Endothelial cell of umbilical vein (primary cell): ENCODE measurements around the gene NKX1-2. TPM values are rescaled to one million over a fixed set of nuclear protein-coding genes. Genes with fewer than 3 reads are reported as not detected.

Experiments
- BruUV-seq: library from RNA; stranded (reverse); fragments of 400-500 nt; replicated peaks from 2 replicates; lab custom pipeline; 2021; lab: Mats Ljungman, UMichigan
- CTCF ChIA-PET: fragments of 300-600, 350-600 bp; sonication (Branson Sonifier 250); formaldehyde crosslinking; loops from one replicate; lab custom pipeline; 2021; ENCODE audit warnings: antibody characterized with exemption, inconsistent platforms; lab: Charles Lee
- POLR2A ChIA-PET: fragments of 300-600, 350-600 bp; sonication (Branson Sonifier 250); formaldehyde crosslinking; loops from one replicate; lab custom pipeline; 2021; ENCODE audit warnings: antibody characterized with exemption, inconsistent platforms; lab: Charles Lee
- DNase-seq: peaks from one replicate; pipeline ENCODE4 v3.0.0-alpha.2; 2011; ENCODE audit warnings: low read depth, low spot score
- FAIRE-seq: peaks from 2 replicates; lab custom pipeline; 2011; peaks lifted over from hg19 to GRCh38; lab: Jason Lieb, UNC
- H2AFZ ChIP-seq: 2 replicates; pipeline ENCODE4 v1.6.0; 2012; ENCODE audit warnings: low read depth, low read length, control low read depth, inconsistent platforms
- H3K27ac ChIP-seq: 2 replicates; pipeline ENCODE4 v1.5.1; 2011; ENCODE audit warnings: low read depth, mild to moderate bottlenecking, control low read depth, low read length, moderate library complexity; ENCODE audit not compliant: insufficient read depth
- H3K27me3 ChIP-seq, 2 experiments: 2 replicates each; pipeline versions ENCODE4 v1.6.0 to v1.6.1; 2011; ENCODE audit warnings: low read length in 2 of 2, mixed read lengths in 1 of 2; ENCODE audit not compliant: control insufficient read depth in 2 of 2, insufficient read depth in 2 of 2
- H3K36me3 ChIP-seq, 2 experiments: 2 replicates in 1 of 2; 3 replicates in 1 of 2; pipeline ENCODE4 v1.5.1; 2011; ENCODE audit warnings: low read length in 2 of 2, mild to moderate bottlenecking in 1 of 2, moderate library complexity in 1 of 2; ENCODE audit not compliant: control insufficient read depth in 2 of 2, insufficient read depth in 2 of 2; ENCODE audit errors: extremely low read depth in 1 of 2
- H3K4me1 ChIP-seq: 3 replicates; pipeline ENCODE4 v1.5.1; 2011; ENCODE audit warnings: mild to moderate bottlenecking, low read length; ENCODE audit not compliant: control insufficient read depth, insufficient read depth; ENCODE audit errors: extremely low read depth
- H3K4me2 ChIP-seq: 2 replicates; pipeline ENCODE4 v1.6.1; 2011; ENCODE audit warnings: low read length, control low read depth, mixed read lengths; ENCODE audit not compliant: insufficient read depth
- H3K4me3 ChIP-seq, 3 experiments: fragments of 200-600 bp in 1 of 3; sonication (generic), shearing (Covaris generic) in 1 of 3; replicated peaks in 1 of 3; 2 replicates each; pipeline ENCODE4 v1.5.1; 2011 to 2016; ENCODE audit warnings: control low read depth in 3 of 3, low read length in 3 of 3, mild to moderate bottlenecking in 2 of 3, inconsistent platforms in 1 of 3, low read depth in 1 of 3, moderate library complexity in 1 of 3; ENCODE audit not compliant: insufficient read depth in 1 of 3
- H3K79me2 ChIP-seq: 2 replicates; pipeline ENCODE4 v1.6.0; 2012; ENCODE audit warnings: low read length, inconsistent platforms; ENCODE audit not compliant: control insufficient read depth, insufficient read depth
- H3K9ac ChIP-seq: replicated peaks from 2 replicates; pipeline ENCODE3; 2011; ENCODE audit warnings: low read length, control low read depth; ENCODE audit not compliant: insufficient read depth; ENCODE audit errors: extremely low read depth
- H3K9me1 ChIP-seq: replicated peaks from 3 replicates; pipeline ENCODE4 v1.6.0; 2011; ENCODE audit warnings: mild to moderate bottlenecking, low read length; ENCODE audit not compliant: control insufficient read depth, insufficient read depth; ENCODE audit errors: extremely low read depth
- H3K9me3 ChIP-seq: replicated peaks from 2 replicates; pipeline ENCODE4 v1.5.1; 2012; ENCODE audit warnings: low read length, inconsistent platforms; ENCODE audit not compliant: control insufficient read depth, insufficient read depth
- H4K20me1 ChIP-seq: replicated peaks from 2 replicates; pipeline ENCODE3; 2011; ENCODE audit warnings: mild to moderate bottlenecking, low read length; ENCODE audit not compliant: control insufficient read depth, insufficient read depth; ENCODE audit errors: extremely low read depth
- CTCF ChIP-seq, 2 donors: IDR thresholded peaks; 1 replicate in 1 of 2; 2 replicates in 1 of 2; pipeline ENCODE4 v1.5.1; 2011; ENCODE audit warnings: low read length in 2 of 2, mild to moderate bottlenecking in 2 of 2, moderate library complexity in 2 of 2, control low read depth in 1 of 2, inconsistent platforms in 1 of 2, low read depth in 1 of 2; ENCODE audit not compliant: insufficient read depth in 1 of 2; ENCODE audit errors: extremely low read depth in 1 of 2
- EZH2 ChIP-seq: IDR thresholded peaks from 2 replicates; pipeline ENCODE4 v1.6.1; 2012; ENCODE audit warnings: borderline replicate concordance, low read depth, mild to moderate bottlenecking, moderate library complexity, low read length, inconsistent platforms; ENCODE audit not compliant: severe bottlenecking
- FOS ChIP-seq: IDR thresholded peaks from 2 replicates; pipeline ENCODE4 v1.6.1; 2011; ENCODE audit warnings: mild to moderate bottlenecking, low read length, moderate library complexity, borderline replicate concordance; ENCODE audit not compliant: insufficient read depth
- GATA2 ChIP-seq: IDR thresholded peaks from 2 replicates; pipeline ENCODE4 v1.7.0; 2011; ENCODE audit warnings: low read depth, mild to moderate bottlenecking, moderate library complexity, mixed read lengths, low read length; ENCODE audit not compliant: insufficient read length, insufficient read depth
- JUN ChIP-seq: IDR thresholded peaks from 2 replicates; pipeline ENCODE4 v1.6.1; 2011; ENCODE audit warnings: borderline replicate concordance, low read depth; ENCODE audit not compliant: insufficient read length, insufficient read depth
- MAX ChIP-seq: IDR thresholded peaks from 2 replicates; pipeline ENCODE4 v1.6.1; 2011; ENCODE audit not compliant: insufficient read depth, insufficient read length
- MYC ChIP-seq: IDR thresholded peaks from one replicate; pipeline ENCODE4 v1.6.1; 2011; ENCODE audit warnings: mild to moderate bottlenecking, low read depth, low read length
- POLR2A ChIP-seq: IDR thresholded peaks from 2 replicates; pipeline ENCODE4 v1.6.1; 2012; ENCODE audit warnings: low read depth, mild to moderate bottlenecking, control low read depth, low read length
- POLR2AphosphoS5 ChIP-seq: IDR thresholded peaks from 2 replicates; pipeline ENCODE4 v1.6.1; 2012; ENCODE audit warnings: low read depth, mild to moderate bottlenecking, control low read depth, low read length, moderate library complexity; ENCODE audit not compliant: insufficient read depth
- dilution Hi-C: fragments of 300-500 bp; cut with MboI; formaldehyde crosslinking; loops from one replicate; pipeline ENCODE4 v1.15.0; 2019; ENCODE audit warnings: low sequenced_read_pairs; ENCODE audit not compliant: extremely low pct_ligation_motif_present
- intact Hi-C: fragments of 100-400 bp; cut with micrococcal nuclease; formaldehyde crosslinking; loops from one replicate; pipeline ENCODE4 v1.10.0; 2022
- polyA plus RNA-seq, 4 experiments: library from polyadenylated mRNA; depleted of rRNA in 3 of 4; stranded (reverse) in 3 of 4; unstranded in 1 of 4; fragments of >200 nt; gene quantifications; 2 replicates each; pipeline versions ENCODE4 v1.2.1 to v1.2.3, GENCODE V29; 2011 to 2012; ENCODE audit warnings: missing spikeins in 1 of 4
- total RNA-seq: library from RNA; stranded (reverse); gene quantifications from 2 replicates; pipeline ENCODE4 v1.2.3, GENCODE V29; 2021

Gene NKX1-2
- total and polyA plus RNA-seq, 2 donors (not counting 3 experiments of a cell fraction or from before 2014, with no cell fraction given): not detected

- BruUV-seq: no TSS peak
- intact Hi-C loops (loop anchor here (1.0 kb wide), 1 partner anchor 278 kb away; no protein-coding TSS in a partner anchor), dilution Hi-C loops (no loop called here)
- H3K79me2 ChIP-seq: no peaks in the 10 kb centered on the region
- H3K9ac ChIP-seq: peak overlapping the region; percentile 50
- peaks cover 2 to 3% of the 10 kb centered on the region in 2 experiments for H3K27me3 ChIP-seq
- FAIRE-seq: no peak
- H3K27ac ChIP-seq: no peak overlapping the region
- no peaks in the 10 kb centered on the region for H3K9me3 ChIP-seq
- no peak for DNase-seq
- no peaks in the 10 kb centered on the region for H3K9me1 ChIP-seq
- H2AFZ ChIP-seq: peak overlapping the region; percentile 100
- H3K4me2 ChIP-seq: peak overlapping the region; percentile 88
- CTCF ChIA-PET: interaction anchor here (2.1 kb wide), 1 partner anchor 283 kb away, joined by 5 read pairs; no protein-coding TSS in a partner anchor
- H3K36me3 ChIP-seq: no peaks in the 10 kb centered on the region
- H4K20me1 ChIP-seq: no peaks in the 10 kb centered on the region
- H3K4me3 ChIP-seq: peak overlapping the region; percentile 33 to 88 (median 76)
- no peaks in the 10 kb centered on the region for H3K4me1 ChIP-seq
- TF ChIP-seq POLR2AphosphoS5 (no peak), MYC (no peak), EZH2 (no peak), JUN (no peak), FOS (no peak), POLR2A (no peak), GATA2 (no peak), MAX (no peak), CTCF (IDR thresholded peaks at IDR 0.05; ENCODE audit: extremely low read depth in 1 of 2, insufficient read depth in 1 of 2, low read depth in 1 of 2, low read length in 2 of 2) (no peak)
- POLR2A ChIA-PET: interaction anchor here (1.0 kb wide), 1 partner anchor 43 kb away, joined by 3 read pairs; no protein-coding TSS in a partner anchor
Measured at GRCh38 chr10:124462348-124462695, 12.5 kb upstream of the NKX1-2 start.
